ENCODE measurements around the gene CDK8.

DNA sequence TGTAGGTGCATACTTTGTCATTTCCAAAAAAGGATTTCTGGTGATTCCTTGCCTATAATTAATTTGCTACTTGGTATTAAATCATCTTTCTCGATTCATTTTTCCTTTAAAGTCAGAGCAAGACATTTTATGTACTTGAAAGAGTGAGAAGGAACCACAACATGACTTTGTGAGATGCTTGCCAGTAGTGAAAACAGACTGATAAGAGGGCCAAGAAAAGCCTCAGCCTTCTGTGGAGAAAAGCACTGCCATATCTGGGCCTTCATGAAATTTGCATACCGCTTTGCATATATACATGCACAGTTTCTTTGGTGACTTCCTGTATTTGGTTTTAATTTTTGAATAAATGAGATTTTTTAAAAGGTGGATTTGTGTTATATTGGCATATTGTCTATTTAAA, 128.4 kb downstream of the CDK8 start:
- TF ChIP-seq ZSCAN20 (CRISPR knock-in tag; IDR thresholded peaks at IDR 0.05), result no peak
- no peak for TF ChIP-seq RNF2 (IDR thresholded peaks at IDR 0.05; ENCODE audit: borderline replicate concordance, low read depth)
- no peak for TF ChIP-seq POLR2A (IDR thresholded peaks at IDR 0.05; ENCODE audit: low read length)
- TF ChIP-seq, protein P1, sequence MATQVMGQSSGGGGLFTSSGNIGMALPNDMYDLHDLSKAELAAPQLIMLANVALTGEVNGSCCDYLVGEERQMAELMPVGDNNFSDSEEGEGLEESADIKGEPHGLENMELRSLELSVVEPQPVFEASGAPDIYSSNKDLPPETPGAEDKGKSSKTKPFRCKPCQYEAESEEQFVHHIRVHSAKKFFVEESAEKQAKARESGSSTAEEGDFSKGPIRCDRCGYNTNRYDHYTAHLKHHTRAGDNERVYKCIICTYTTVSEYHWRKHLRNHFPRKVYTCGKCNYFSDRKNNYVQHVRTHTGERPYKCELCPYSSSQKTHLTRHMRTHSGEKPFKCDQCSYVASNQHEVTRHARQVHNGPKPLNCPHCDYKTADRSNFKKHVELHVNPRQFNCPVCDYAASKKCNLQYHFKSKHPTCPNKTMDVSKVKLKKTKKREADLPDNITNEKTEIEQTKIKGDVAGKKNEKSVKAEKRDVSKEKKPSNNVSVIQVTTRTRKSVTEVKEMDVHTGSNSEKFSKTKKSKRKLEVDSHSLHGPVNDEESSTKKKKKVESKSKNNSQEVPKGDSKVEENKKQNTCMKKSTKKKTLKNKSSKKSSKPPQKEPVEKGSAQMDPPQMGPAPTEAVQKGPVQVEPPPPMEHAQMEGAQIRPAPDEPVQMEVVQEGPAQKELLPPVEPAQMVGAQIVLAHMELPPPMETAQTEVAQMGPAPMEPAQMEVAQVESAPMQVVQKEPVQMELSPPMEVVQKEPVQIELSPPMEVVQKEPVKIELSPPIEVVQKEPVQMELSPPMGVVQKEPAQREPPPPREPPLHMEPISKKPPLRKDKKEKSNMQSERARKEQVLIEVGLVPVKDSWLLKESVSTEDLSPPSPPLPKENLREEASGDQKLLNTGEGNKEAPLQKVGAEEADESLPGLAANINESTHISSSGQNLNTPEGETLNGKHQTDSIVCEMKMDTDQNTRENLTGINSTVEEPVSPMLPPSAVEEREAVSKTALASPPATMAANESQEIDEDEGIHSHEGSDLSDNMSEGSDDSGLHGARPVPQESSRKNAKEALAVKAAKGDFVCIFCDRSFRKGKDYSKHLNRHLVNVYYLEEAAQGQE (IDR thresholded peaks at IDR 0.05), result no peak
- no peak for TF ChIP-seq RAD21 (conservative IDR thresholded peaks at IDR 0.05 in 1 of 2, IDR thresholded peaks at IDR 0.05 in 1 of 2)
- no peak for TF ChIP-seq ZFP36 (IDR thresholded peaks at IDR 0.05; ENCODE audit: borderline replicate concordance, partially characterized antibody)
- TF ChIP-seq, protein P2, sequence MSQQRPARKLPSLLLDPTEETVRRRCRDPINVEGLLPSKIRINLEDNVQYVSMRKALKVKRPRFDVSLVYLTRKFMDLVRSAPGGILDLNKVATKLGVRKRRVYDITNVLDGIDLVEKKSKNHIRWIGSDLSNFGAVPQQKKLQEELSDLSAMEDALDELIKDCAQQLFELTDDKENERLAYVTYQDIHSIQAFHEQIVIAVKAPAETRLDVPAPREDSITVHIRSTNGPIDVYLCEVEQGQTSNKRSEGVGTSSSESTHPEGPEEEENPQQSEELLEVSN (IDR thresholded peaks at IDR 0.05; ENCODE audit: borderline replicate concordance, low read depth), result no peak
- TF ChIP-seq CBX8 (IDR thresholded peaks at IDR 0.05), result no peak
- TF ChIP-seq, protein P3, sequence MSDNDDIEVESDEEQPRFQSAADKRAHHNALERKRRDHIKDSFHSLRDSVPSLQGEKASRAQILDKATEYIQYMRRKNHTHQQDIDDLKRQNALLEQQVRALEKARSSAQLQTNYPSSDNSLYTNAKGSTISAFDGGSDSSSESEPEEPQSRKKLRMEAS (IDR thresholded peaks at IDR 0.05), result no peak
- no peak for TF ChIP-seq ZNF302 (CRISPR knock-in tag; IDR thresholded peaks at IDR 0.05)
- TF ChIP-seq CEBPB (IDR thresholded peaks at IDR 0.05), result no peak
